ENCODE data around the gene AFF3.
"Not testable (repeated sequence)": the region's sequence is repeated elsewhere in the genome, so short reads cannot be mapped to it uniquely, and the experiment has no call there.

AFF3 gene

DNA sequence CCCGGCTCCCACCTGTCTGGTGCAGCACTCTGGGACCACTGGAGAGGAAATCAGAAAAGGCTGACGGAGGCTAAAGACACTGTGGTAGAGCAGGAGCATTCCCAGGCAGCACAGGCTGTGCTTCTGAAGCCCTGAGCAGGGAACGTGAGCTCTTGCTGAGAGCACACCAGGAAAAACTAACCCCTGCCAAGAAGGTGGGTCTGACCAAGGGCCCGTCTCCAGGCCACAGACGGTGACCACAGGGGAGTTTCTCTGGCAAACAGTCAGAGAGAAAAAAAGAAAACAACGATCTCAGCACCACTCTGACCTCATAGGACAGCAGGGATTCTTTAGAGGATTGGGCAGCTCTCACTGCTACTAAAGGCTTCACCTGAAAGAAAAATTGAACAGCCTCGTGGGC is 201.4 kb downstream of the AFF3 start:
- no peak for DNase-seq (ENCODE audit: low read depth in 1 of 2, low spot score in 1 of 2)

DNA sequence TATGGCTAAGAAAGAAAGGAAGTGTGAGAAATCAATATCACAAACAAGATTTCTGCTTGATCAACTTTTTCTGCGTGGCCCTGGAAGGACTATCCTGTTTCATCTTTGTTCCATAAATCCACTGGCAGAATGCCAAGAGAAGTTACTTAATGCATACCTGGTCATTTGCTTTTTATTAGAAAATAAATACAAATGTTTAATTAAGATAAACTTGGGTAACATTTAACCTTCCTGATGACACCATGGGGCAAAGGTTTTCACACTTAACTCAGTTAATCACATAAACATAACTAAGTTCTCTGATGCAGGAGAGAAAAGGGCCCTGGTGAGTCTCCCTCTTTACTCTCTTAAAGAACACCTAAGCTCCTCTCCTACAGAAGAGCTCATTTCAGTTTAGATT is 203.3 kb downstream of the AFF3 start:
- DNase-seq (ENCODE audit: low read depth in 1 of 2, low spot score in 1 of 2), result no peak

DNA sequence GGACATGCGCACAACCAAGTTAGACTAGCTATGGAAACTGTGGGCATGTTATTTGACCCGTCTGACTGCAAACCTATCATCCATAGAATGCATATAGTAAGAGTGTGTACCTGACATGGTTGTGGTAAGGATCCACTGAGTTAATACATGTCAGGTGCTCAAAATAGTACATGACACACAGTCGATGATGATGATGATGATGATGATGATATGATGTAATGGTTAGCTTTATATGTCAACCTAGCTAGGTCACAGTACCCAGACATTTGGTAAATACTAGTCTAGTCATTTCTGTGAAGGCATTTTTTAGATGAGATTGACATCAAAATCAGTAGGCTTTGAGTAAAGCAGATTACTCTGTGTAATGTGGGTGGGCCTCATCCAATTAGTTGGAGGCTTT is 204.1 kb downstream of the AFF3 start:
- no peak for DNase-seq (ENCODE audit: low read depth in 1 of 2, low spot score in 1 of 2)

DNA sequence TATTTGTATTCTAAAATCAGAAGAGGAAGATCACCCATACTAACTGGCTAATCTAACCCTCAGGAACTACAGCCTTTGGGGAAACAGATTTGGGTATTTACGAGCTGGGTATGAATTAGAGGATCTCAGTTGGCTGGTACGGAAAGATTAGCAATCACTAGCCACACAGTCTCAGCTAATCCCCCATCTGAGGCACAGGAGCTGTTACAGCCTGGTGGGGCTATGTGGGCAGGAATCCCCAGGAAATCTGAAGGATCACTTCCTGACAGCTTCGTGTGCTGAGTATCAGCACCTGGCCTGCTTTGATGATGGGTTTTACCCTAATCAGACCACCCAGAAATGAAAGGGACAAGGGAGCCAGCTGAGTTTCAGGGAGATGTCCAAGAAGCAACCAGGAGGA is 206.3 kb downstream of the AFF3 start:
- no peak for DNase-seq (ENCODE audit: low read depth in 1 of 2, low spot score in 1 of 2)

DNA sequence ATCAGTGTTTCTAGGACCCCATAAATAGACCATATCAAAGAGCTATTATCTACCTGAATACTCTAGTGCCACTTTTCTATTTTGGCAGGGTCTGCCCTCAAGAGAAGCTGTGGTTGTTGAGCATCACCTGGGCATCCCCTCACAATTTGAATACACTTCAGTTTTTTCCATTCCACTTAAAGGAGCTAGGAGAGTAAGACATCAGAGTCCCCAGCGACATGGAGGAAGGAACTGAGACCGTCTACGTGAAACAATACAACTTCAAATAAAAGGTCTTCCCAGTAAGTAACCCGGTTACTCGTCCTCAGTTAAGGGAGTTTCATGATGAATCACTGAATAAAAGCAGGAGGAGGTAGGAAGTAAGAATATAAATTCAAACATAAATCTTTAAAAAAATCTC is 206.7 kb downstream of the AFF3 start:
- no peak for DNase-seq (ENCODE audit: low read depth in 1 of 2, low spot score in 1 of 2)

DNA sequence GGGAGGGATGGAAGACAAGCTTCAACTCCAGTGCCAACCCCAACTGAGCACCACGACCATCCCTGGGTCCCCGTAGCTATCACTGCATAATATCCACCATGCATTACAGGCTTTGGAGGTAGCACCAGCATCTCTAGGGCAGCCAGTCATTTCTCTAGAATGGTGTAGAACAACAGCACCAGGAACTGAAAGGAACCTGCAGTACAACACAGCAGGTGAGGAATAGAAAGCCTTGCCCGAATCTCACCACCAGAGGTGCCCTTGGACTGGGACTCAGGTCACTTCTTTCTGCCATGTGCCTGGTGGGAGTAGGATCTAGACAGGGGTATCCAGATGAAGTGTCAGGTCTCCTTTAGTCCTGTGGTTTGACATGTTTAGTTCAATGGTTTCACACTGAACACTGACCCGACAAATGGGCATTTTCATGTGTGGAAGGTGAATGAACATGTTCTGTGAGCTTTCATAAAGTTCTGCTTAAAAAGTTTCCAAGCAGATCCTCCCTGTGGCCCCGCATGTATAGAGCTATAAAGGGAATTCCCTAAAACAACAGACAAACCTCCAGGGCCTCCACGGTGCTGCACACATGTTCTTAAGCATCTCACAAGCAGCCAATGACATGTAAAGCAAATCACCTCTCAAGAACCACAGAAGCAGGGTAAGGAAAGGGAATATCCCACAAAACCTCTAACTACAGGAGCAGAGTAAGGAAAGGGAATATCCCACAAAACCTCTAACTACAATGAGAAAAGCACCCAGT is 208.3 kb downstream of the AFF3 start:
- no peak for DNase-seq (ENCODE audit: low read depth in 1 of 2, low spot score in 1 of 2)

DNA sequence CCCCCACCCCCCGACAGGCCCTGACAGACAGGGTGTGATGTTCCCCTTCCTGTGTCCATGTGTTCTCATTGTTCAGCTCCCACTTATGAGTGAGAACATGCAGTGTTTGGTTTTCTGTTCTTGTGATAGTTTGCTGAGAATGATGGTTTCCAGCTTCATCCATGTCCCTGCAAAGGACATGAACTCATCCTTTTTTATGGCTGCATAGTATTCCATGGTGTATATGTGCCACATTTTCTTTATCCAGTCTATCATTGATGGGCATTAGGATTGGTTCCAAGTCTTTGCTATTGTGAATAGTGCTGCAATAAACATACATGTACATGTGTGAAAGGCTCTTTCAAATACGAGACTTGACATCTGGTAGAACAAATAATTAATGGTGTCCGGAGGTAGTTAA is 208.9 kb downstream of the AFF3 start:
- not testable (repeated sequence) for DNase-seq (ENCODE audit: low read depth in 1 of 2, low spot score in 1 of 2)

DNA sequence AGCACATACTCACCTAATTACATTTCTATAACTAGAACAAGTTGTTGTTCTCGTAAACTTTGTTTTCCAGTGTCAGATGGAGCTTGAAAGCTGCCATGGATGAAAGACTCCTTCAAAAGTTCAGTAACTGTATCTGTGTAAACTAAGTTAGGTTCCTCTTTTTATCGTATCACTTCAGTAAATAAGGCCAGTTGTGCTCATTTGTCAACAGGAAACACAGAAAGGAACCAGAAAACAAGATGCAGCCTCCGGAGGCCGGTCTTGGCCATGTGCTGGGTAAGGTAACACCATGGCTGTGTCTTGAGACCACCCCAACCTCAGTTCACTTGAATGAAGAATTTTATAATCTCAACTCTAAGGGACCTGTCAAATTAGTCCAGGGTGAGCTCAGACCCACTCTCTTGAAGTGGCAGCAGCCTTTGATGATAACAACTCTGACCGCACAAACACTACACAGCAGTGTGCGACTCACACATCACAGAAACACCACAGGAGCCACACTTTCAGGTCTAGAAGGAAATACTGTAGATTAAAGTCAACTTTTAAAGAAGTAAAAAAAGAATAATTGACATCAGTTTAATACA is 213.8 kb downstream of the AFF3 start:
- DNase-seq (ENCODE audit: low read depth in 1 of 2, low spot score in 1 of 2), result no peak

DNA sequence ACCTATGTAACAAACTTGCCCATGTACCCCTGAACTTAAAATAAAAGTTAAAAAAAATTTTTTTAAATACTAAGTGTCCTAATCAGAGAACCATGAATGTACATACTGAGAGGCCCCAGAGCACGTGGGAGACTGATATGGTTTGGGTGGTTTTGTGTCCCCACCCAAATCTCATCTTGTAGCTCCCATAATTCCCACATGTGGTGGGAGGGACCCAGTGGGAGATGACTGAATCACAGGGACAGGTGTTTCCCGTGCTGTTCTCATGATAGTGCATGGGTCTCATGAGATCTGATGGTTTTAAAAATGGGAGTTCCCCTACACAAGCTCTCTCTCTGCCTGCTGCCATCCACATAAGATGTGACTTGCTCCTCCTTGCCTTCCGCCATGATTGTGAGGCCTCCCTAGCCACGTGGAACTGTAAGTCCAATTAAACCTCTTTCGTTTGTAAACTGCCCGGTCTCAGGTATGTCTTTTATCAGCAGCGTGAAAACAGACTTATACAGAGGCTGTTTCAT is 214.6 kb downstream of the AFF3 start:
- DNase-seq (ENCODE audit: low read depth in 1 of 2, low spot score in 1 of 2), result not testable (repeated sequence)

DNA sequence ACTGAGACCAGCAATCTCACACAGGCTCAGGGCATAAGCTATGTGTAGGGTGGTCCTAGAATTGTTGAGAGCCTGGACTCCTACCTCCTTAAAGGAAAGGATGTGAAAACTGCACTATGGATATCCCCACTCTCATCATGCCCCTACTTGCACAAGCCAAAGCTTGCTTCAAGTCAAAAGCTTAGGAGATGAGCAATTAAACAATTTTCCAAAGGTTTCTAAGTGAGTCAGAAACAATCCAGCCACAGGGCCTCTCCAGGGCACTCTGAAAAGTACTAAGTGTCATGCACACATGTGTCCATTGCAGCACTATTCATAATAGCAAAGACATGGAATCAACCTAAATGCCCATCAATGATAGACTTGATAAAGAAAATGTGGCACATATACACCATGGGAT is 215.4 kb downstream of the AFF3 start:
- DNase-seq (ENCODE audit: low read depth in 1 of 2, low spot score in 1 of 2), result no peak

DNA sequence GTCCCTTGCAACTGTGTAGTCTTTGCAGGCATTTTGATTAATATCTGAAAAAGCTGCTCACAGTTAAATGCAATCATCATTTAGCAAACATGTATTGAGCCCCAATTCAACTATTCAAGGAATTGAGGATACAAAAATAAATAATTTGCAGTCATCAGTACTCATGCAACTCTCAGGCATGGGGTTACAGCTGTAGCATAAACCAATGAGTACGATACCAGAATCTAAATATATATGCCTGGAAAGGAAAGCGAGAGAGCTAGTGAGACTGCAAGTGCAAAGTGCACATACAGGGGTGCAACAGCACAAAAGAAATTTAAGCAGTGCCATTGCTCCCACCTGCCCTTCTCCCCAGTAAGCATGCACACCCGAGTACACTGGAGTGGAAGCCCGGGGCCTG is 216.4 kb downstream of the AFF3 start:
- DNase-seq (ENCODE audit: low read depth in 1 of 2, low spot score in 1 of 2), result no peak

DNA sequence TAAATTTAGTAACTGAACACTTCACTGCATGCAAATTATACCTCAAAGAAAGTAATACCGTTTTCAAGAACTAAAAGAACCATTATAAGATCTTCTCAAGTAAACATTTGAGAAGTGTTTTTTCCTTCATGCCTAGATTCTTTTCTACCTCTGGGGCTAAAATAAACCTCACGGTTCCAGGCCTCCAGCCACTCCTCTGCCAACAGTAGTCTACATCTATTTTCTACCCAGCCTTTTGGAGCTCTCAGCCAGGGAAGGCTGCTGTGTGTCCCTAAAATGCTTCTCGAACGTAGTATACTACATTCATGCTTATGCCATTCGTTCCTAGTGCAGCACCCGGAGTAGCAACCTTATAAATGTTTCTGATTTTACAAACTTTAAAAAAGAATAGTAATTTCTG is 219.7 kb downstream of the AFF3 start:
- no peak for DNase-seq (ENCODE audit: low read depth in 1 of 2, low spot score in 1 of 2)

DNA sequence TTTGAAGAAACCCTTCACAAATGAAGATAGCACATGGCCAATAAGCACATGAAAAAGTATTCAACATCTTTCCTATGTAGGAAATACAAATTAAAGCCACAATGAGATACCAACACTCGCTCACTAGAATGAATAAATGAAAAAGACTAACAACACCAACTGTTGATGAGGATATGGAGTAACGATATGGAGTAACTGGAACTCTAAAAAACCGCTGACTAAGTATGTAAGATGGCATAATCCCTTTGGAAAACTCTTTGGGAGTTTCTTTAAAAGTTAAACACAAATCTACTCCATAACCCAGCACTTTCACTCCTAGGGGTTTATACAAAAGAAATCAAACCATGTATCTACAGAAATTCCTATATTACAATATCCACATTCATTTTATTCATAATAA is 220.5 kb downstream of the AFF3 start:
- no peak for DNase-seq (ENCODE audit: low read depth in 1 of 2, low spot score in 1 of 2)

DNA sequence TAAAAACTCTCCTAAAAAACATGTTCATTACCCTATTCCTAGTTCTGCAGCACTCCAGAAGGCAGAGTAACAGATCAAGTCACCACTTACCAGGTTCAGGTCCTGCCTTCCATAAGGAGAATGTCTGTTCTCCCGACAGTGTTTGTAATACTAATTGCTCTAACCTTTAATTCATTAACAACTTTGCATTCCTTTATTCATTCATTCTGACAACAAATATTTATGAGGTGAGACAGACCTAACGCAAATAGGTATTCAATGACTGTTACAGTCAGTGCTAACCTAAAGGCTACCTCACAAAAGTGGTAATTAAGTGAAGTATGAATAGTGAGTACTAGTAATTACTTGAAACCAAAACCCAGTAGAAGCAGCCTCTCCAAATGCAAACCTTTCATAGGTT is 224.0 kb downstream of the AFF3 start:
- no peak for DNase-seq (ENCODE audit: low read depth in 1 of 2, low spot score in 1 of 2)

DNA sequence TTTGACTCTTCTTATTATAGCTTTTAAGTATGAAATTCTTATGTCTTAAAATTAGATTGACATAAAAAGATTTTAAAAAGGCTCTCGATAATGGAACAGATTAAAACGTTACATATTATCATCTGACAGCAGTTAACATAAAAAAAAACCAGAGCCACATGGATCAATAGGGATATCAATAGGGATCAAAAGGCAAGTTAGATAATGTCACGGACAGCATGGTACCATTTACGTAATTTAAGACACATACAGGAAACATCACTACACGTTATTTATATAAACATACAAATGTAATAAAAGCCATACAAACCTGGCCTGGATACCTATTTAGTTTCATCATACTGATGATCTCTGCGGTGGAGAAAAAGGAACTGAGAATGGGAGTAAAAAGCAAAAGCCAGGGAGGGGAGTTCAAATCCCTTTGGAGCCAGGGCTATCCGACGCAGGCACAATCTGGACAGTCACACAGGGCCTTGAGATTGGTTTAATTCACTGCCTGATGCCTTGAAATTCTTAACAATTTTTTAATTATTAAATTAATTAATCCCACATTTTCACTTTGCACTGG is 227.2 kb downstream of the AFF3 start:
- no peak for DNase-seq (ENCODE audit: low read depth in 1 of 2, low spot score in 1 of 2)

DNA sequence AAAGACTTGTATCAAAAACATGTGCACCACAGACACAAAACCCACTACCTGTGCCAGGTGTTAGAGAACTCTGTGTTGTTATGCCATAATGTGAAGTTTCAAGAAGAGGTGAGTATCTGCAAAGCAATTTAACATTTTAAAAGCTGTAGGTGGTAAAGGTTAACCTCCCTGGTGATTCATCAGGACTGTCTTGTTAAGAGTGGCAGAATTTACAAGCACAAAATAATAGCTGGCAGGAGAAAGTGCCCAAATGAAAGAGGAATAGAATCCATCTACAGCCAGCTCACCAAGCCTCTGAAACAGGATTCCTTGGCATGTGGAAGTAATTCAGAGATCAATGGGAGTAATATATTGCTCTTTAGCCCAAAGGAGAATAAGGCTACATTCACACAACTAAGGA is 230.7 kb downstream of the AFF3 start:
- DNase-seq (ENCODE audit: low read depth in 1 of 2, low spot score in 1 of 2), result no peak

DNA sequence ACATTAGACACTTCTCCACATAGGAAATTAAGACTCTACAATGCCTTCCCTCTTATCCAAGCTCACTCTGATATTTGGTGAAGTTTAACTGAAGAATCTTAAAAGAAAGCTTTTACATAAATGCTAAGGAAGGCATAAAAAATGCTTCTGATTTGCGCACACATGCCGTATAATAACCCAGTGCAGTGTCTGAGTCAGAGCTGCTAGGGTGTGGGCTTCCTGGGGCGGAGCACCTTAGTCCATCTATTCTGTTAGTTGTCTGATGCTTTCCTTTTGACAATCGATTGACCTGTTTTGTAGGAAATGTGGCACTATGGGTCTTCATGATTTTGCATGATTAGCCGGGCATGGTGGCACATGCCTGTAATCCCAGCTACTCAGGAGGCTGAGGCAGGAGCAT is 231.5 kb downstream of the AFF3 start:
- DNase-seq (ENCODE audit: low read depth in 1 of 2, low spot score in 1 of 2), result no peak

DNA sequence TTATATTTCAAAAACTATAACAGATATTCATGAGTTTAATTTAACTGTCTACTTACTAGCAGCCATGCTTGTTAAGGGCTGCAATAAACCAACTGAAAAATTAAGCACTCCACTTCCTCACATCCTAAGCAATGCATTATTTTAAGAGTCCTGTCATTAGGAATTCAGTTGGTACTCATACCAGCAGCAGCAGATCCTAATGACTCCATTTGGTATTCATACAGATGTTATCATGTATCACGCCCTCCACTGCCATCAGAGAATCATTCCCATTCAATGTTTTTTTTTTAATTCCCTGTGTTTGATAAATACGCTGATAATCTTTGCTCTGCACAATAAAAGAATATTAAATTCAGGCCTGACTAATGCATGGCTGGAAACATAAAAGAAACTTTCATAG is 236.8 kb downstream of the AFF3 start:
- DNase-seq (ENCODE audit: low read depth in 1 of 2, low spot score in 1 of 2), result no peak

DNA sequence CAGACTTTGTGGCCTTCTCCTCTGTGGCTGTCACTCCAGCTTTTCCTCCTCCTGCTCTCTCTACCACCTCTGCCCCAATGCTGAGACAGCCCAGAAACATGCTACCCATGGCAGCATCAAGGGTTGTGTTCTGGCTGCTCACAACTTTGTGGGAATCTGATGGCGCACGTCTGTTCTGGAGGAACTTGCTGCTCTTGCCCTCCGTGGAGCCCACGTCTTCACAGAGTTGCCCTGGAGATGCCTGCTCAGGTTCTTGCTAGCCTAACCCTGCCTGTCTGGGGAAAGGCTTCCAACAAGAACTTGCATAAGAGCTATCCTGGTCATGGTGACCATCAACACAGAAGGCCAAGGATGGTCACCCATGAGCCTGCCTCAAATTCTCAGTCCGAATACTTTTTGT is 237.4 kb downstream of the AFF3 start:
- no peak for DNase-seq (ENCODE audit: low read depth in 1 of 2, low spot score in 1 of 2)

DNA sequence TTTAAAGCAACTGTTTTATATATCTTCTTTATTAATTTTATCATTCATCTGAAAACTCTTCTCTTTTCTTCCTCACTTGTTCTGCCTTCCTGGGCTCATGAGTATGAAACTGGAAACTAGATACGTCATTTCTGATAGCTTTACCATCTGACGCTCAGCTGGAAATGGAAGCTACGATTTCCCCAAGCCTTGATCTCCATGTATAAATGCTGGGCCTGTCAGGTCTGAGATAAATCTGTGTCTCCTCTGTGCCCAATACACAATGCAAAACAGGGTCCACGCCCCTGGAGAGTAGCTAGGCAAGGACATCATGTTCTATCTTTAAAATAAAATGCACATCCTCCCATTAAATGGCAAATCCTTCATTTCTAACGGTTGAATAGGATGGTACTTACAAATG is 238.4 kb downstream of the AFF3 start:
- DNase-seq (ENCODE audit: low read depth in 1 of 2, low spot score in 1 of 2), result no peak

DNA sequence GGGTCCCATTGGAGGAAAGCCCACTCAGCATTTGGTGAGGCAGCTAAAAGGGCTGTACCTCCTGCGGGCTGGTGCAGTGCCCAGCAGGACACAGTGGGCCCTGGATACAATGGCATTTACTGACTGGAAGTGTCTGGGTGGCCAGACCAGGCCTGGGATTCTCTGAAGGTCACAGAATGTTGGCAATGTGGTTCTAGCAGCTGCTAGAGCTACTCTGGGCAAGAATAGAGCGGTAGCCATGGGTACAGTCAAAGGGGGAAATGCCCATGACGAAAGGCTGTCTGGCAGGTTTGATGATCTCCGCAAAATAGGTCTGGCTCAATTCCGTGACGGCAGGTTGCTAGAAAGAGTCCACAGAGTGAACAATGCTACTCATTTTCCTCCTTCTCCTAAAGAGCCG is 241.8 kb downstream of the AFF3 start:
- no peak for DNase-seq (ENCODE audit: low read depth in 1 of 2, low spot score in 1 of 2)

DNA sequence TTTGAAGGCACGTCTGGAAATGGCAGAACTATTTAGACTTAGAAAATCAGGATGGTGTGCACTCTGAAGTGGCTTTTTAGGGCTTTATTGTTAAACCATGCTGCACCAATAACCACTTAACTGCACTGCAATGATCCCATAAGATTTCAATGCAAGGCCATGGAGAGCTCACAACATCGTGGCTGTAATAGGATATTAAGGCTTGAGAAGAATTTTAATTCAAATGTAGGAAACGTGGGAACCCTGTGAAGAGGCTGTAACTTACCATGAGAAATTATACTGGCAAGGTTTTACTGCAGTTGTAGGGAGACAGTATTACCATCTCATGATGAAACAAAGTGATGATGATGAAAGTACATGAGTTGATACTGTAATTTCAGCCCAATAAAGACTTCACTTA is 242.5 kb downstream of the AFF3 start:
- no peak for DNase-seq (ENCODE audit: low read depth in 1 of 2, low spot score in 1 of 2)

Measured in activated CD4-positive, alpha-beta T cell treated with anti-CD3 and anti-CD28 coated beads, Interleukin-2, amount 50 U/mL, for 24 hours (primary cell).